Measurements from ENCODE around the gene GRID2. TPM values are rescaled to one million over a fixed set of nuclear protein-coding genes. Genes with fewer than 3 reads are reported as not detected.

The GRID2 gene
- total RNA-seq, 1 donor from 2014 or later = not detected

- Mint-ChIP-seq H3K36me3 (ENCODE audit: unreplicated experiment) (no peaks in the 10 kb centered on the region), H3K4me1 (ENCODE audit: unreplicated experiment) (no peaks in the 10 kb centered on the region), H3K9me3 (ENCODE audit: unreplicated experiment) (no peaks in the 10 kb centered on the region), H3K27me3 (ENCODE audit: unreplicated experiment) (peaks cover 5% of the 10 kb centered on the region), H3K27ac (ENCODE audit: unreplicated experiment) (no peak overlapping the region), H3K4me3 (ENCODE audit: unreplicated experiment) (no peak overlapping the region)
- no peak for DNase-seq (ENCODE audit: extremely low spot score, unreplicated experiment)
- no peak for TF ChIP-seq CTCF (IDR thresholded peaks at IDR 0.05)
Observed at GRCh38 chr4:92733231-92733630, 429.5 kb downstream of the GRID2 start.

DNA sequence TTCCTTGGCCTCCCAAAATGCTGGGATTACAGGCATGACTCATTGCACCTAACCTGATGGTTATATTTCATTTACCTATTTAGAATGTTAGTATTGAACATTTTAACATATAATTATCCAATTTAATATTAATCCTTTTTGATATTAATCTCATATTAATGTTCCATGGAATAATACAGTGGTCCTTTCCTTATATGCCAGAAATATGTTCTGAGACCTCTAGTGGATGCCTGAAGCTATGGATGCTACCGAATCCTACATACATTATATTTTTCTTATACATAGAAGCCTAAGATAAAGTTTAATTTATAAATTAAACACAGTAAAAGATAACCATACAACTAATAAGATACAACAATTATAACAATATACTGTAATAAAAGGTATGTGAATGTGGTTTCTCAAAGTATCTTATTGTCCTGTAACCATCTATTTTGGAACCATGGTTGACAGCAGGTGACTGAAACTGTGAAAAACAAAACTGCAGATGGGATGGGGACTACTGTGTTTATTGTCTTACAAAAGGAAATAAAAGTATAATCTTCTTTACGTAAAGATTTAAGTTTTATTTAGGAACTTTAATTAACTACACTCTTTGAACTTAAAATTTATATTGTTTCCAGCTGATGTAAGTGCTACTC lies 431.4 kb downstream of the GRID2 start:
- Mint-ChIP-seq H3K36me3 (ENCODE audit: unreplicated experiment) (no peaks in the 10 kb centered on the region), H3K27me3 (ENCODE audit: unreplicated experiment) (peaks cover 12% of the 10 kb centered on the region)

DNA sequence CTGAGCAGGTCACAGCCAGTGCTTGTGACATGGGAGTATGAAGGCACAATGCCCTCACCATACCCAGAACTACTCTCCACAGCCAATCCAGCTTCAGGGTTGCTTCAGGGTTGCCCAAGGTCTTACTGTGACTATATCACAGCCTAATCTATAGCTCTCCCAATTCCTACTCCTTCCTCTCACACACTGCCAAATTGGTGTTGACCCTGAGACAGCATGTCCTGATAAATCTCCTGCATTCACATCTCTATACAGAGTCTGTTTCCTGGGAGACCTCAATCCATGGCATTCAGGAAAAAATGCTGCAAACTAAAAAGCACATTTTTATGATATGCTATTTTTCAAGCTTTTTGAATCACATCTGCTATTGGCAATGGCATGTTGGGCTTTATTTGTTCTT lies 456.7 kb downstream of the GRID2 start:
- no peak for TF ChIP-seq CTCF (IDR thresholded peaks at IDR 0.05)
- Mint-ChIP-seq H3K4me3 (ENCODE audit: unreplicated experiment) (no peak overlapping the region), H3K27ac (ENCODE audit: unreplicated experiment) (no peak overlapping the region), H3K4me1 (ENCODE audit: unreplicated experiment) (no peaks in the 10 kb centered on the region), H3K36me3 (ENCODE audit: unreplicated experiment) (no peaks in the 10 kb centered on the region), H3K27me3 (ENCODE audit: unreplicated experiment) (no peaks in the 10 kb centered on the region), H3K9me3 (ENCODE audit: unreplicated experiment) (no peaks in the 10 kb centered on the region)
- no peak for DNase-seq (ENCODE audit: extremely low spot score, unreplicated experiment)

More for the DNA sequence above, 431.4 kb downstream of the GRID2 start:
- DNase-seq (ENCODE audit: extremely low spot score, unreplicated experiment) = no peak
- H3K9me3 Mint-ChIP-seq (ENCODE audit: unreplicated experiment) = no peaks in the 10 kb centered on the region
- H3K27ac Mint-ChIP-seq (ENCODE audit: unreplicated experiment) = no peak overlapping the region
- no peak for TF ChIP-seq CTCF (IDR thresholded peaks at IDR 0.05)
- H3K4me1 Mint-ChIP-seq (ENCODE audit: unreplicated experiment) = no peaks in the 10 kb centered on the region
- no peak overlapping the region for H3K4me3 Mint-ChIP-seq (ENCODE audit: unreplicated experiment)

- no peak for TF ChIP-seq CTCF (IDR thresholded peaks at IDR 0.05)
- Mint-ChIP-seq H3K27ac (ENCODE audit: unreplicated experiment) (no peak overlapping the region), H3K4me3 (ENCODE audit: unreplicated experiment) (no peak overlapping the region), H3K27me3 (ENCODE audit: unreplicated experiment) (no peaks in the 10 kb centered on the region), H3K4me1 (ENCODE audit: unreplicated experiment) (no peaks in the 10 kb centered on the region), H3K9me3 (ENCODE audit: unreplicated experiment) (no peaks in the 10 kb centered on the region), H3K36me3 (ENCODE audit: unreplicated experiment) (no peaks in the 10 kb centered on the region)
- no peak for DNase-seq (ENCODE audit: extremely low spot score, unreplicated experiment)
Observed at GRCh38 chr4:92776080-92776479, 472.3 kb downstream of the GRID2 start.

DNA sequence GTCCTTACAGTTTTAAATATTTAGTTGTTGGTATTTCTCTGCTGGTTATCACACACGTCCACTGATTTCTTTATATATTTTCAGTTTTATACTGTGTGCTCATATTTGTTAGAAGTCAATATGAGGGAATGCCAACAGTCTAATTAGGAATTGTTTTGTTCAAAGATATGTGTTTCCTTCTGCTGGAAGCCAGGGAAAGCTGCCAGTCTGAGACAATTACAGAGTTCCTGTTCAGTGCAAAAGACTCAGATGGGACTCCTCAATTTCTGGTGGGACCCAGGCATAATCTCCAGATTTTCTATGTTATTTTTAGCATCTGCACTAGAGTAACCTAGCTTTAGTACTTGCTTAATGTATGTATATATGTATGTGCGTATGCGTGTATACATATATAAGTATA lies 486.0 kb downstream of the GRID2 start:
- H3K4me1 Mint-ChIP-seq (ENCODE audit: unreplicated experiment) = no peaks in the 10 kb centered on the region
- no peak overlapping the region for H3K27ac Mint-ChIP-seq (ENCODE audit: unreplicated experiment)
- no peak for DNase-seq (ENCODE audit: extremely low spot score, unreplicated experiment)
- TF ChIP-seq CTCF (IDR thresholded peaks at IDR 0.05) = no peak
- peaks cover 2% of the 10 kb centered on the region for H3K27me3 Mint-ChIP-seq (ENCODE audit: unreplicated experiment)
- H3K9me3 Mint-ChIP-seq (ENCODE audit: unreplicated experiment) = no peaks in the 10 kb centered on the region
- no peak overlapping the region for H3K4me3 Mint-ChIP-seq (ENCODE audit: unreplicated experiment)
- no peaks in the 10 kb centered on the region for H3K36me3 Mint-ChIP-seq (ENCODE audit: unreplicated experiment)
